COLO829 (cell line): ENCODE measurements around the gene PIPOX.
A peak's percentile ranks its signal among the peaks of the same experiment; 100 is the strongest.

ENCODE experiments used
- DNase-seq: peaks from one replicate; pipeline ENCODE4 v3.0.0; 2012; ENCODE audit warnings: low spot score

PIPOX gene, protein sequence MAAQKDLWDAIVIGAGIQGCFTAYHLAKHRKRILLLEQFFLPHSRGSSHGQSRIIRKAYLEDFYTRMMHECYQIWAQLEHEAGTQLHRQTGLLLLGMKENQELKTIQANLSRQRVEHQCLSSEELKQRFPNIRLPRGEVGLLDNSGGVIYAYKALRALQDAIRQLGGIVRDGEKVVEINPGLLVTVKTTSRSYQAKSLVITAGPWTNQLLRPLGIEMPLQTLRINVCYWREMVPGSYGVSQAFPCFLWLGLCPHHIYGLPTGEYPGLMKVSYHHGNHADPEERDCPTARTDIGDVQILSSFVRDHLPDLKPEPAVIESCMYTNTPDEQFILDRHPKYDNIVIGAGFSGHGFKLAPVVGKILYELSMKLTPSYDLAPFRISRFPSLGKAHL

GRCh38 chr17:29042679-29043538, at the start of gene PIPOX:
Gene PIPOX, plus strand, starts transcription at chr17:29043141. Its CDS starts 85 bp downstream, at chr17:29043226.
- DNase-seq = no peak

- no peak for DNase-seq
These were observed 49.1 kb upstream of the PIPOX start for GRCh38 chr17:28993645-28994426.

GRCh38 chr17:28996554-28997096, 46.3 kb upstream of the PIPOX start:
- no peak for DNase-seq

DNA sequence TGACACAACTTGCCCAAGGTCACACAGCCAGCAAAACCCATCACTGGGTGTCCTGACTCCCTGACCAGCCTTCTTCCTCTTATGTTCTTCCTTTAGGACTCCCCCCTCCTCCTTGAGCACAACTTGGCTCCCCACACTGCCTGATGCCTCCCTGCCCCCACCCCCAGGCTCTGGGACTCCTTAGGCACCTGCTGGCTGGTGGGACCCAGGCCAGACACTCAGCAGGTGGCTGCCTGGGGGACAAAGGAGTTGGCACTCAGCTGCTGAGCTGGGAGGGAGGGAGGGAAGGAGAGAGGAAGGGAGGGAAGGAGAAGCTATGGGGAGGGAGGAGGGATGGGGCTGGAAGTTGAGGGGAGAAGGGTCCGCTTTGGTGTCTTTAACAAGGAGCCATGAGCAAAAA, 45.1 kb upstream of the PIPOX start:
- DNase-seq = no peak

GRCh38 chr17:28999206-28999605, 43.7 kb upstream of the PIPOX start:
- no peak for DNase-seq

GRCh38 chr17:29000973-29001372, 42.0 kb upstream of the PIPOX start:
- no peak for DNase-seq

- no peak for DNase-seq
These were observed 40.1 kb upstream of the PIPOX start for GRCh38 chr17:29002811-29003210.

DNA sequence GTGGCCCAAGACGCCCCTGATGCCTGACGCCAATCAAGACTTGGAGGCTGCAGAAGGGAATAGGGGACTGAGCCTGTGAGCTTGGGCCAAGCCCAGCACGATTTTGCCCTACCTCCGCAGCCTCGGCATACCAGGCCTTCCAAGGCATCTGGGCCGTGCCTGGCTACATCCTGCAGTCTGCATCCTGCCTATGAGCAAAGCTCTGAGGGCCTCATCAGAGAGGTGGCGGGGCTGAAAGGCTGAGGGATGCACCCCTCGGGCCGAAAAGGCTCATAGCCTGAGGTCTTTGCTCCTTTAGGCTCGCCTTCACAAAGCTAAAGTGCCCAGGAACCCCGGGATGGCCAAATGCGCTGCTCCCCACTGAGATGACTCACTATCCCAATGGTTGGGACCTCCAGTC, 39.7 kb upstream of the PIPOX start:
- no peak for DNase-seq

DNA sequence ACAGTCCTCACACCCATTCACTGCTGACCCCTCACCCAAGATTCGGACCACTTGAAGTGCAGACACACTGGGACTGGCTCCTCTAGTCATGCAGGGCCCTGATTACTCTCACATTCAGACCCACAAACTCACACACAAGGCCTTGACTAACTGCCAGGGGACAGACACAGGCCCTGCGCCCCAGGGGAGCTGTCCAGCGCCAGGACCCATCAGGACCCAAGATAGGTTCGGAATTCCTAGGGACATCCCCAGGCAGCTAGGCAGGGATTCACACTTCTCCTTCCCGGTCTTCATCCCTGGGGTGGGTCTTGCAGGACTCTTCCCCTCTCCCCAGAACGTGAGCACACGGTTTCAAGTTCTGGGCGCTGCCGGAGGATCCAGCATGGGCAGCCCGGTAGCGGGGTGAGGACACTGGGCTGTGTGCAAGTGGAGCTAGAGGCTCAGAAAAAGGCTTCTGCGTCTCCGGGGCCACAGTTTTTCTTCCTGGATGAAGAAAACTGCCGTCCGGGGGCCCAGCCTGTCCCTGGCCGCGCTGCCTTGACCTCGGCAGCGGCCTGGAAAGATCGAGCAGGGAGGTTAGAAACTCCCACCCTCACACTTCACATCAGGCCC, 38.8 kb upstream of the PIPOX start:
- no peak for DNase-seq

DNA sequence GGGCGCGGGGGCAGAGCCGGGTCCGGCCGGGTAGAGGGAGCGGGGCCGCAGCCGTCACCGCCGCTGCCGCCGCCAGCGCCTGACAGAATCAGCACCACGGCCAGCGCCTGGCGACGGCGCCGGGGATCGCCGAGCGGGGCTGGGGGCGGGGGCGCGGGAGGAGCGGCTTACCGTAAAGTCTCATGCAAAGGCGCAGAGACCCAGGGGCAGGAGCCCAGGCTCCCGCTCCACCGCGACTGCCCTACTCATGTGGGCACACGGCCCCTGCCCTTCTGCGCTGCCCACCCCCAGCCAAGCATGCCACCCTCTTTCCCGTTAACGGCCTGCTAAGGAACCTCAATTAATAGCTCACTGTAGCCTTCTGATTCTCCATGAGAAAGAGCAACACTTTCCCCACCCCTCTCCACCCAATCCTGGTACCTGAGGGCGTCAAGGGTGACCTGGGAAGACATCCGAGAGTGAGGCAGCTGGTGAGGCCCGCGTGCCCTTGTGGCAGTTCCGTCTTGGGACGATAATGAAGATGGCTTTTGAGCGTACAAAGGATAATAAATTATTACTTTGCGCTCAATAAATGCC, 36.9 kb upstream of the PIPOX start, which contains the start of gene SEZ6:
Gene SEZ6 (minus strand): TSS at position 98 of the 576 bp plus-strand sequence. CDS start 164 bp downstream, outside the sequence.
- peak; percentile 70 for DNase-seq

GRCh38 chr17:29007456-29007855, 35.5 kb upstream of the PIPOX start:
- DNase-seq = no peak

GRCh38 chr17:29007860-29008455, 35.0 kb upstream of the PIPOX start:
- peak; percentile 20 for DNase-seq

DNA sequence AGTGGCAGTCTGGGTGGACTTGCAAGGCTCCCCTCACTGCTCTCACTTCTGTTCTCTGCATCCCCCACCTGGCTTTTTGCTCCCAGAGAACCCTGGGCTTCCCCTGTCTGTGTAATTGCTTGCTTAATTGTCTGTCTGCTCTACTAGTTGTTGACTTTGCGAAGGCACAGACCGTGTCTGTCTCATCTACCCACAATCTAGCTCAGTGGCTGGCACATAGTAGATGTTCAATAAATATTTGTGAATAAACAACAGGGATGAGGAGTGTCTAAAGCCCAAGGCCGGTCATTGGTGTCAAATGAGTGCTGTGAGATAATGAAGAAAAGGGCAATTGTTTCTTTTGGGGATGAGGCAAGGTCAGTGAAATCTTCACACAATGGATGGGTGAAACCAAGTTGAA, 34.4 kb upstream of the PIPOX start:
- no peak for DNase-seq

GRCh38 chr17:29010129-29010528, 32.8 kb upstream of the PIPOX start:
- DNase-seq = no peak

GRCh38 chr17:29010586-29010985, 32.4 kb upstream of the PIPOX start:
- DNase-seq = no peak

- no peak for DNase-seq
These were observed 30.4 kb upstream of the PIPOX start for GRCh38 chr17:29012535-29012934.

DNA sequence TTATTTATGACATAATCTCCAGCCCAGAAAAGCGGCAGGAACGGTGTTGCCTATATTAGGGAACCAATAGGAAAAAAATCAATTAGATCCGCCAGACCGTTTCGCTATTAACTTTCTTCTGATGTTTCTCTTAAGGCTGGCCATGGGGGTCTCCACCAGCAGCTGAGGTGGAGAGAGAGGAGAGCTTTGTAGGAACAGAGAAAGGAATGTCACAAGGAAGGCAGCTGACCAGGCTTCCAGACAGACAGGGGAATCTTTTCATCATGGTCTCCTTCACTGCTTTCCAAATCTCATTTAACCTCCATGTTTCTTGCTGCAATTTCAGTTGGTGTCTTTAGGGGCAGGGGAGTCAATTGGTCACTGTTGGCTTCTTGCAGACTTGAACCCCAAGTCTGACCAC, 28.2 kb upstream of the PIPOX start:
- peak; percentile 20 for DNase-seq

DNA sequence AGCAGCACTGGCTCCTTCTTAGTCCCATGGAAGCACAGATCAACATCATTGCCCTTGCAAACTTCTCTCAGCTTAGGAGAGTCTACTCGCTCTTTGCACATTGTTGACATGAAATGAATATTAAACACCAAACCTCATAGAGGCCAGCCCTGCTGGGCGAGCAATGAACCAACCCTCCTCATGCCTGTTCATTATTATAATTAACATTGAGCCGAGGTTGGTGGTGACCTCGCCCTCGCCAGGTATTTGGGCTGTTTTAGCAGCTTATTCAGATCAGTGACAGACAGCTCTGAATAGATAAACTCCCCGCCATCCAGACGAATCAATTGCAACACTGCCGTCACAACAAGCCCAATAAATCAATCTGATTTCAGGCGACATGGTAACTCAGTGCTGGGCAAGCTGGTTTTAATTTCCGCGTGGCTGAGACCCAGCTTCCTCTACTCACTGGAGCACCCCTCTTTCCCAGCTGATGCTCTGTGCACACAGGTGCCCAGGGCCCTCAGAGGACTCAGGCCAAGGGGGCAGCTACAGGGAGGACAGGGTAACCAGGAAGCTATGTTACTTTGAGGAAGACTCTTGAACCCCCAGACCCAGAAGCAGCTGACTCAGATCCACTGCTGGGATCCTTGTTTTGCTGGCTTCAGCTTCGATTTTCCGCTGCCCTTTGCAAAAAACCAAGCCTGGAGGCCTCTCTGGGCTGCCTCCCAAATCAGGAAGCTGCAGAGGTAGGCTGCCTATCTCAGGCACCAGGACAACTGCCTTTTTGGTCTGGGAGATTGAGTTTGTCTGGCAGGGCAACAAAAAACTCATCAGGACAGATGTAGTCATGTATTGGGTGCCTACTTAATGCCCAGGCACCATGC, 26.4 kb upstream of the PIPOX start:
- DNase-seq = no peak

DNA sequence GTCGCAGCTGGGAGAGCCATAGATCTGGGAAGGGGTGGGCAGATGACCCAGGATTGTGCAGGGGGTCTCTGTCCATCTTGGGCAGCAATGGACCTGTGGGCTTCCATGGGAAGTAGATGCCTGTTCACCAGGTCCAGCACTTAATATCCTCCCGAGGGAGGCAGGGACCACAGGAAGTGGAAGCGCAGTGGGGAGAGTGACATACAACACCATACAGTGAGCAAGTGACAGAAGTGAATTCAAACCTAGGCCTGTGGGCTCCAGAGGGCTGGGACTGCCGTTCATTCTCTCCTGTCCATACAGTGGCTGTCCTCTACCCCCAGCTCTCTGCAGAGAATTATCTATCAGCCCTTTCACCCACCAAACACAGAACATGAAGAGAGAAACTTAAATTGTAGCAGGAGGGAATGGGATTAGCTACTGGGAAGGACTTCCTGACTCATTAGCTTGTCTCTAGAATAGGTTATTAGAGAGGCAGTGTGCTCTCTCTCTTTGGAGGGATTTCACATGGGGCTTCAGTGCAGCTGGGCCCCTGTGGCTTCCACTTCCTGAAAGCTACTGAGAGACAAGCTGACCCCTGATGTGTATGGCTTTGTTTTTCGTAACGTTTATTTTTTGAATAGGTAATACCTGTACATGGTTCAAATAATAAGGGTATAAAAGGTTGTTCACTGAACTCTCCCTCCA, 24.0 kb upstream of the PIPOX start:
- DNase-seq = no peak
